NCI-H69 (cell line): ENCODE results near the gene NDUFA1.
"Not testable (repeated sequence)": the region's sequence is repeated elsewhere in the genome, so short reads cannot be mapped to it uniquely, and the experiment has no call there.

Experiments
- DNase-seq: peaks from one replicate; lab custom pipeline; 2025; lab: John Stamatoyannopoulos, UW

The NDUFA1 gene

DNA sequence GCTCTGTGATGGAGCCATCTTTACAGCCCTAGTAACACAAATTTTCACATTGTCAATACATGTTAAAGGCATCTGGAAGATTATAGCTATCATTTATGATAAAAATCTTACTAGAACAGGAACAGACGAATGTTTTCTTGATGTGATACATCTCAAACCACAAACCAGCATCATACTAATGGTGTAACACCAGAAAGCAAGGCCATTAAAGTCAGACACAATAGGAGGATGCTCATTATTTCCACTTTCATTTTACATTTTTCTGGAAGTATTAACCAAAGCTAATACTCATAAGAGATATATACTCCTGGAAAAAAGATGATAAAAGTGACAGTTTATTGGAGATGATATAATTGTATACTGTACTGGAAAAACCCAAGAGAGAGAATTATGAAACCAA, 29.3 kb downstream of the NDUFA1 start:
- no peak for DNase-seq

DNA sequence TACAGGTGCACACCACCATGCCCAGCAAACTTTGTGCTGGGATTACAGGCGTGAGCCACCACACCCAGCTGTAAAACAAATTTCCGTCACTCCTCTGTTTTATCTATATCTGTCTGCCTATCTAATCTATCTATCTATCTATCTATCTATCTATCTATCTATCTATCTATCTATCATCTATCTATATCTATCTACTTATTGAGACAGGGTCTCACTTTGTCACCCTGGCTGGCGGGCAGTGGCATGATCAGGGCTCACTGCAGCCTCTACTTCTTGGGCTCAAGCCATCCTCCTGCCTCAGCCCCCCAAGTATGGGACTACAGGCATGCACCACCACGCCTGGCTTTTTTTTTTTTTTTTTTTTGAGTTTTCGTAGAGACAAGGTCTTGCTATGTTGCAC, 44.7 kb downstream of the NDUFA1 start:
- DNase-seq = no peak

DNA sequence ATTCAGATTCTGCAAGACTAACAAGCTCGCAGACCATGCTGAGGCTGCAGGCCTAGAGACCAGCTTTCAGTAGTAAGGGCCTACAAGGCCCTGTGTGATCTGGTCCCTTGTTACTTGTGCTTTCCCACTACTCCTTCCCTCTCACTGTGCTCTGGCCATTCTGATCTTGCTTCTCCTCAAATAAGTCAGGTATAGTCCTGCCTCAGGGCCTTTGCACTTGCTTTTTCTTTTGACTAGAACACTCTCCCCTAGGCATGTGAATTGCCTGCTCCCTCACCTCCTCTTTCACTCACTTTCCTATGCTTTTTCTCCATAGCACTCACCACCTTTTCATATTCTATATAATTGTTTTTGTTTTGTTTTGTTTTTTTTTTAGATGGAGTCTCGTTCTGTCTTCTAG, 46.2 kb downstream of the NDUFA1 start:
- DNase-seq = no peak

- DNase-seq = no peak
Measured at GRCh38 chrX:119919835-119920585, 48.4 kb downstream of the NDUFA1 start.

- not testable (repeated sequence) for DNase-seq
Measured at GRCh38 chrX:119922391-119922790, 50.8 kb downstream of the NDUFA1 start.
